ENCODE results near the gene ESD.

DNA sequence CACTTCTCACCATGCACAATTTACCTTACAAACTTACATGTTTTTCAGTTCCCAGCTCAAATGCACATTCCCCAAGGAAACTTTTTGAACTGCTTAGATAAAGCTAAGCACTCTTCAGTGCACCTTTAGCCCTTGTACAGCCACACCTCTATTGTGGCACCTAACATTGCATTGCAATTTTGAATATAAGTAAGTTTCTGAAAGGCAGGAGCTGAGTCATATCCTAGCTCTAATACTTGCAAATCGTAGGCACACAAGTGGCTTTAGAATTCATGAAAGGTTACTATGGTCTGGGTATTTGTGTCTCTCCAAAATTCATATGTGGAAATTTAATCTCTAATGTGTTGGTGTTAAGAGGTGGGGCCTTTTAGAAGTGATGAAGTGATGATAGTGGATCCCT lies 4.9 kb upstream of the ESD start:
- TF ChIP-seq GATA2 (IDR thresholded peaks at IDR 0.05; ENCODE audit: low read depth, low read length) (no peak), GATA3 (IDR thresholded peaks at IDR 0.05; ENCODE audit: low read depth, low read length) (no peak)
